WTC11 (cell line): ENCODE data around the gene MMP11.

Experiments
- AFF4 ChIP-seq: sonication (generic); formaldehyde crosslinking; IDR thresholded peaks from 2 replicates; pipeline ENCODE4 v1.8.1; 2023; ENCODE audit warnings: mild to moderate bottlenecking, missing genetic modification reagents, borderline replicate concordance
- CREB1 ChIP-seq: sonication (generic); formaldehyde crosslinking; IDR thresholded peaks from 2 replicates; pipeline ENCODE4 v1.8.0; 2023; ENCODE audit warnings: mild to moderate bottlenecking, missing genetic modification reagents
- CTCF ChIP-seq: fragments of 200-600 bp; IDR thresholded peaks from 2 replicates; pipeline ENCODE4 v1.8.0; 2022; ENCODE audit warnings: antibody characterized with exemption
- HMGXB4 ChIP-seq: sonication (generic); formaldehyde crosslinking; IDR thresholded peaks from 2 replicates; pipeline ENCODE4 v1.8.1; 2023; ENCODE audit warnings: mild to moderate bottlenecking, moderate library complexity, missing genetic modification reagents
- MAX ChIP-seq: sonication (generic); formaldehyde crosslinking; IDR thresholded peaks from 2 replicates; pipeline ENCODE4 v1.8.0; 2022; ENCODE audit warnings: mild to moderate bottlenecking, missing genetic modification reagents
- NFATC4 ChIP-seq: fragments of 250-450 bp; sonication (Bioruptor Pico); IDR thresholded peaks from 2 replicates; pipeline ENCODE4 v1.9.0; 2021; ENCODE audit warnings: mild to moderate bottlenecking
- TEAD4 ChIP-seq: sonication (generic); formaldehyde crosslinking; IDR thresholded peaks from 2 replicates; pipeline ENCODE4 v1.8.0; 2022; ENCODE audit warnings: mild to moderate bottlenecking, missing genetic modification reagents
- USF2 ChIP-seq: sonication (generic); formaldehyde crosslinking; IDR thresholded peaks from 2 replicates; pipeline ENCODE4 v1.8.1; 2023; ENCODE audit warnings: mild to moderate bottlenecking, missing genetic modification reagents, moderate library complexity
- ZNF121 ChIP-seq: sonication (generic); formaldehyde crosslinking; IDR thresholded peaks from 2 replicates; pipeline ENCODE4 v1.8.0; 2023; ENCODE audit warnings: missing genetic modification reagents

GRCh38 chr22:23825246-23825905 lies 52.7 kb downstream of the MMP11 start:
- no peak for TF ChIP-seq CREB1
- no peak for TF ChIP-seq CTCF
- TF ChIP-seq HMGXB4 (CRISPR knock-in tag): no peak
- TF ChIP-seq MAX (CRISPR knock-in tag): no peak
- TF ChIP-seq NFATC4 (CRISPR knock-in tag): no peak
- no peak for TF ChIP-seq AFF4 (CRISPR knock-in tag)
- TF ChIP-seq USF2 (CRISPR knock-in tag): no peak
- no peak for TF ChIP-seq ZNF121 (CRISPR knock-in tag)
- TF ChIP-seq TEAD4: no peak
